ENCODE data around the gene CDH4. TPM values are rescaled to one million over a fixed set of nuclear protein-coding genes. Genes with fewer than 3 reads are reported as not detected.

The CDH4 gene
- total and polyA plus RNA-seq, 2 of the 4 experiments (the other 2 are of a cell fraction), result 1.6 to 3.5 TPM

GRCh38 chr20:61791995-61792394, 539.9 kb downstream of the CDH4 start:
- Histone ChIP-seq H3K4me2 (ENCODE audit: low read depth, low read length) (no peak overlapping the region), H3K9me3 (ENCODE audit: control insufficient read depth, insufficient read depth, low read length) (no peaks in the 10 kb centered on the region; the same call in 1 of the 2 replicates), H4K20me1 (ENCODE audit: insufficient read depth, low read length) (no peaks in the 10 kb centered on the region), H2AK9ac (replicated peaks; ENCODE audit: low read depth, low read length, poor library complexity) (no peak overlapping the region), H3K9me1 (ENCODE audit: insufficient read depth, low read length) (no peaks in the 10 kb centered on the region), H3K18ac (ENCODE audit: low read depth, low read length) (no peak overlapping the region), H3K4ac (ENCODE audit: low read depth, low read length) (no peak overlapping the region), H3K27me3 (ENCODE audit: control insufficient read depth, insufficient read depth, low read length) (no peaks in the 10 kb centered on the region; the same call in 1 of the 2 replicates), H3K9ac (ENCODE audit: low read depth, low read length) (no peak overlapping the region), H3K36me3 (ENCODE audit: control insufficient read depth, insufficient read depth, low read length) (no peaks in the 10 kb centered on the region), H3K27ac (ENCODE audit: insufficient read depth, low read length) (no peak overlapping the region), H2AK5ac (ENCODE audit: low read depth, low read length) (no peak overlapping the region), H4K5ac (ENCODE audit: low read depth, low read length) (no peak overlapping the region), H2BK20ac (ENCODE audit: low read depth, low read length) (no peak overlapping the region), H4K8ac (ENCODE audit: low read depth in 2 of 2, low read length in 2 of 2) (no peak overlapping the region), H3K56ac (ENCODE audit: extremely low read depth, insufficient read depth, low read length) (no peak overlapping the region), H4K91ac (ENCODE audit: insufficient read depth, low read depth, low read length) (no peak overlapping the region), H3K79me1 (ENCODE audit: low read depth in 1 of 2, low read length in 2 of 2) (no peaks in the 10 kb centered on the region), H3K4me1 (ENCODE audit: control insufficient read depth, insufficient read depth, low read length) (no peaks in the 10 kb centered on the region), H2AFZ (replicated peaks; ENCODE audit: low read length, poor library complexity) (no peak overlapping the region), H3K23ac (ENCODE audit: low read depth, low read length) (no peak overlapping the region), H3K14ac (replicated peaks; ENCODE audit: low read depth, low read length) (no peak overlapping the region), H2BK5ac (ENCODE audit: low read depth, low read length, poor library complexity, severe bottlenecking) (no peak overlapping the region), H2BK120ac (ENCODE audit: low read depth, low read length) (no peak overlapping the region), H3K4me3 (ENCODE audit: insufficient read depth, low read depth, low read length) (no peak overlapping the region), H2BK15ac (ENCODE audit: low read depth, low read length) (no peak overlapping the region)
- WGBS, 2 experiments (ENCODE audit: extremely low coverage in 2 of 2, insufficient read length in 1 of 2), result no CpG with 5 or more reads among the region's 6 CpGs
- dilution Hi-C loops (cut with HindIII; ENCODE audit: low sequenced_read_pairs, unreplicated experiment), result no loop called here
- CTCF ChIA-PET, result no interaction called here
- in situ Hi-C loops (cut with MboI; ENCODE audit: low sequenced_read_pairs), result no loop called here
- no TSS peak for BruUV-seq (replicated peaks)
- intact Hi-C loops (cut with micrococcal nuclease), result no loop called here
- POLR2A ChIA-PET (ENCODE audit: unreplicated experiment), result no interaction called here
- DNase-seq, result no peak
- no peak for ATAC-seq (ENCODE audit: low read depth)
- no peak for TF ChIP-seq MAZ (IDR thresholded peaks at IDR 0.05; ENCODE audit: borderline replicate concordance, low read depth, low read length)

Measured in IMR-90 (cell line).